ENCODE results near the gene CHMP5. TPM values are rescaled to one million over a fixed set of nuclear protein-coding genes. Genes with fewer than 3 reads are reported as not detected.

CHMP5 gene
- total and polyA plus RNA-seq, 10 of the 15 experiments (the other 5 are each of a cell fraction or from before 2014, with no cell fraction given): 40.3 to 179 (median 78.6) TPM

GRCh38 chr9:33234511-33235467, 30.1 kb upstream of the CHMP5 start (continued):
- TF ChIP-seq ZNF687 (IDR thresholded peaks at IDR 0.05) (no peak), JUND (IDR thresholded peaks at IDR 0.05; ENCODE audit: low read depth, low read length) (no peak), ZBTB40 (IDR thresholded peaks at IDR 0.05; ENCODE audit: borderline replicate concordance) (no peak), SMAD1 (IDR thresholded peaks at IDR 0.05; ENCODE audit: low read depth, partially characterized antibody) (no peak)
